Gastrocnemius medialis (tissue), 4 donors: ENCODE results near the gene C3orf70. TPM values are rescaled to one million over a fixed set of nuclear protein-coding genes. Genes with fewer than 3 reads are reported as not detected.

Experiments used
- ATAC-seq, 2 donors: fragments of 150-250 bp; one replicate each; pipeline ENCODE4 v1.9.1; 2016
- DNase-seq, 2 donors: peaks; one replicate each; pipeline ENCODE4 v3.0.0-alpha.2; 2019
- H3K27ac ChIP-seq, 4 donors: fragments of 200-600 bp; sonication (generic); 1 replicate in 1 of 4; 2 replicates in 3 of 4; pipeline ENCODE4 v1.5.1; 2016 to 2018; ENCODE audit warnings: mild to moderate bottlenecking in 2 of 4, moderate library complexity in 1 of 4
- H3K27me3 ChIP-seq, 3 donors: fragments of 200-600 bp; sonication (generic) in 2 of 3; 1 replicate in 1 of 3; 2 replicates in 2 of 3; pipeline versions ENCODE4 v1.5.1 to v1.6.0; 2016 to 2019; ENCODE audit warnings: mild to moderate bottlenecking in 1 of 3, moderate library complexity in 1 of 3
- H3K36me3 ChIP-seq, 2 donors: fragments of 200-600 bp; sonication (generic) in 1 of 2; one replicate each; pipeline ENCODE4 v1.5.1; 2017 to 2018
- H3K4me1 ChIP-seq, 2 donors: fragments of 200-600 bp; sonication (generic) in 1 of 2; one replicate each; pipeline ENCODE4 v1.5.1; 2016 to 2017; ENCODE audit warnings: mild to moderate bottlenecking in 2 of 2
- H3K4me3 ChIP-seq, 4 donors: fragments of 200-600 bp; sonication (generic) in 3 of 4; 1 replicate in 1 of 4; 2 replicates in 3 of 4; pipeline ENCODE4 v1.5.1; 2016 to 2019; ENCODE audit warnings: mild to moderate bottlenecking in 2 of 4
- H3K9me3 ChIP-seq, 3 donors: fragments of 200-600 bp; sonication (generic) in 2 of 3; 1 replicate in 1 of 3; 2 replicates in 2 of 3; pipeline ENCODE4 v1.5.1; 2016 to 2019
- POLR2A ChIP-seq, 2 donors: fragments of 450-650 bp; IDR thresholded peaks; one replicate each; pipeline ENCODE4 v1.6.1; 2017; ENCODE audit warnings: antibody characterized with exemption in 2 of 2, mild to moderate bottlenecking in 2 of 2, moderate library complexity in 2 of 2
- in situ Hi-C, 4 donors: fragments of 200-750 bp; cut with MboI; loops; one replicate each; pipeline versions ENCODE4 v1.15.0 to v1.8.0; 2017; ENCODE audit warnings: low sequenced_read_pairs in 4 of 4
- intact Hi-C: fragments of 100-400 bp; cut with DNase I; formaldehyde crosslinking; loops from one replicate; pipeline ENCODE4 v1.15.1; 2023; ENCODE audit warnings: low total_unique reads
- total RNA-seq, 4 donors: library from RNA; depleted of rRNA; stranded (reverse); fragments of >200 nt; gene quantifications; one replicate each; pipeline versions ENCODE4 v1.1.0 to v1.2.3, GENCODE V29; 2016
- TF ChIP-seq, protein P1 (sequence below), 5 experiments: fragments of 450-650 bp in 3 of 5; fragments of 200-600 bp in 2 of 5; sonication (generic) in 2 of 5; IDR thresholded peaks in 4 of 5; conservative IDR thresholded peaks in 1 of 5; 1 replicate in 4 of 5; 2 replicates in 1 of 5; pipeline ENCODE4 v1.5.1; 2016 to 2019; ENCODE audit warnings: antibody characterized with exemption in 5 of 5, mild to moderate bottlenecking in 3 of 5, moderate library complexity in 3 of 5

Gene C3orf70
- total RNA-seq, 4 donors from 2014 or later: 0.42 to 1.1 (median 0.59) TPM

DNA sequence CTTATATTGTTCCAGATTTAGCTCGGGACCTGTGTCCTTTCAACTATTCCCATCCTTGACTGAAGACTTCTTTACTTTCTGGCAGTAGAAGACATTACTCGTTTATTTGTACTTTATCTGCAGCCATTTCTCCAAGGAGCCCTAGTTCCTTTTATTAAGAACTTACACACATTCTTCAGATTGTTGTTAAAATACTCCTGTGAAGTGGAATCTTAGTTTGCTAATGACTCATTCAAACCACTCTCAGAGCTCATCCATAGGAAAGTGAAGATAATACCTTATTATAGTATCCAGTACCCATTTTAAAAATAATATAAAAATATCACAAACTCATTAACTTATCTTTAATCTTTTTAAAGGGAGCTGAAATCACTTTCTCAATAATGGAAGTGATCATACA lies 63.5 kb downstream of the C3orf70 start:
- TF ChIP-seq, protein P1, sequence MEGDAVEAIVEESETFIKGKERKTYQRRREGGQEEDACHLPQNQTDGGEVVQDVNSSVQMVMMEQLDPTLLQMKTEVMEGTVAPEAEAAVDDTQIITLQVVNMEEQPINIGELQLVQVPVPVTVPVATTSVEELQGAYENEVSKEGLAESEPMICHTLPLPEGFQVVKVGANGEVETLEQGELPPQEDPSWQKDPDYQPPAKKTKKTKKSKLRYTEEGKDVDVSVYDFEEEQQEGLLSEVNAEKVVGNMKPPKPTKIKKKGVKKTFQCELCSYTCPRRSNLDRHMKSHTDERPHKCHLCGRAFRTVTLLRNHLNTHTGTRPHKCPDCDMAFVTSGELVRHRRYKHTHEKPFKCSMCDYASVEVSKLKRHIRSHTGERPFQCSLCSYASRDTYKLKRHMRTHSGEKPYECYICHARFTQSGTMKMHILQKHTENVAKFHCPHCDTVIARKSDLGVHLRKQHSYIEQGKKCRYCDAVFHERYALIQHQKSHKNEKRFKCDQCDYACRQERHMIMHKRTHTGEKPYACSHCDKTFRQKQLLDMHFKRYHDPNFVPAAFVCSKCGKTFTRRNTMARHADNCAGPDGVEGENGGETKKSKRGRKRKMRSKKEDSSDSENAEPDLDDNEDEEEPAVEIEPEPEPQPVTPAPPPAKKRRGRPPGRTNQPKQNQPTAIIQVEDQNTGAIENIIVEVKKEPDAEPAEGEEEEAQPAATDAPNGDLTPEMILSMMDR (IDR thresholded peaks at IDR 0.05 in 4 of 5, conservative IDR thresholded peaks at IDR 0.05 in 1 of 5): no peak
- Histone ChIP-seq H3K4me1 (no peaks in the 10 kb centered on the region), H3K27ac (no peak overlapping the region), H3K4me3 (no peak overlapping the region), H3K27me3 (no peaks in the 10 kb centered on the region), H3K36me3 (no peaks in the 10 kb centered on the region), H3K9me3 (no peaks in the 10 kb centered on the region)
- no peak for ATAC-seq
- in situ Hi-C loops (no loop called here), intact Hi-C loops (no loop called here)
- no peak for DNase-seq

DNA sequence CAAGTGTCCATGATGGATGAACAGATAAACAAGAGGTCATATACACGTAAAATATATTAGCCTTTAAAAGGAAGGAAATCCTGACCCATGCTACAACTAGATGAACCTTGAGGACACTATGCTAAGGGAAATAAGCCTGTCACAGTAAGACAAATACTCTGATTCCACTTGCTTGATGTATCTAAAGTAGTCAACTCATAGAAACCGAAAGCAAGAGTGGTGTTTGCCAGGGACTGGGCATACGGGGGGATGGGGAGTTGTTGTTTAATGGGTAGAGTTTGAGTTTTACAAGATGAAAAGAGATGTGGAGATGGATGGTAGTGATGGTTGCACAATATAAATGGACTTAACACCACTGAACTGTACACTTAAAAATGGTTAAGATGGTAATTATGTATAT lies 65.4 kb downstream of the C3orf70 start:
- Histone ChIP-seq H3K4me3 (no peak overlapping the region), H3K27ac (no peak overlapping the region), H3K9me3 (no peaks in the 10 kb centered on the region), H3K36me3 (no peaks in the 10 kb centered on the region), H3K4me1 (no peaks in the 10 kb centered on the region), H3K27me3 (no peaks in the 10 kb centered on the region)
- TF ChIP-seq POLR2A (IDR thresholded peaks at IDR 0.05): no peak
- TF ChIP-seq, protein P1 (IDR thresholded peaks at IDR 0.05 in 4 of 5, conservative IDR thresholded peaks at IDR 0.05 in 1 of 5): no peak
- DNase-seq (no peak), ATAC-seq (no peak)
- in situ Hi-C loops (no loop called here), intact Hi-C loops (no loop called here)

DNA sequence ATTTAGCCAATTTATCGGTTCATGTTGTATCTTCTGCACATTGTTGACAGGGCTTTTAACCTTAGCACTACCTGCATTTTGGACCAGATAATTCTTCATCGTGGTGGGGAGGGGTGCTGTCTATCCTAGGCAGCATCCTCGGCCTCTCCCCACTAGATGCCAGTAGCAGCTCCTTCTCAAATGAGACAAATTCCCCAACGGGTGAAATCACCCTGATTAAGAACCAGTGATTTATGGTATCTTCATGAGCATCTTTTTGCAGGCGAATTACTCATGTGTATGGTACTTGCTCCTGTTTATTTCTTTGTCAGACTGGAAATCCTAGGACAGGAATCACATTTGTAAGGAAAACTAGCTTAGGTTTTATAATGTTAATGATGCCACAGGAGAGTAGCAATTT lies 68.0 kb downstream of the C3orf70 start:
- Histone ChIP-seq H3K36me3 (no peaks in the 10 kb centered on the region), H3K4me1 (no peaks in the 10 kb centered on the region), H3K9me3 (no peaks in the 10 kb centered on the region), H3K27me3 (no peaks in the 10 kb centered on the region), H3K4me3 (no peak overlapping the region), H3K27ac (no peak overlapping the region)
- in situ Hi-C loops (no loop called here), intact Hi-C loops (no loop called here)
- TF ChIP-seq POLR2A (IDR thresholded peaks at IDR 0.05): no peak
- TF ChIP-seq, protein P1 (IDR thresholded peaks at IDR 0.05 in 4 of 5, conservative IDR thresholded peaks at IDR 0.05 in 1 of 5): no peak
- no peak for ATAC-seq
- DNase-seq: no peak

DNA sequence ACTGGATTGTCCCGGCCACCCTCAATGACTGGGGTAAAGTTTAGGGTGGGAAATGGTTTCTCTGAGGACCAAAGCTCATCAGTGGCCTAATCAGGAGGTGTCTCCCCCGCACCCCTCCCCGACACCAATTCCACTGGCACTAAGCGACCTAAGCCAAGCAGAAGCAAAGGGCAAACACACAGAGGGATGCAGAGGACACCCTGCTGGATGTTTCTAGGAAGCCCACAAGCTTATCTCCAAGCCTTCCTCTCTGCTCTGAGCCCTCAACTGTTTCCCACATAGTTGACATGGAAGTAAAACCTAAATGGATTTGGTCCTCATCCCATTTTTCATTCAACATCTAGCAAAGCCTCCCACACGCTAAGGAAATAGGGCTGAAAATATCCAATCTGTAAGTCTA lies 68.5 kb downstream of the C3orf70 start:
- DNase-seq: no peak
- no peaks in the 10 kb centered on the region for H3K27me3 ChIP-seq
- TF ChIP-seq, protein P1 (IDR thresholded peaks at IDR 0.05 in 4 of 5, conservative IDR thresholded peaks at IDR 0.05 in 1 of 5): no peak
- no peak for TF ChIP-seq POLR2A (IDR thresholded peaks at IDR 0.05)
- intact Hi-C loops (no loop called here), in situ Hi-C loops (no loop called here)
- H3K4me1 ChIP-seq: no peaks in the 10 kb centered on the region
- H3K4me3 ChIP-seq: no peak overlapping the region
- ATAC-seq: no peak
- no peak overlapping the region for H3K27ac ChIP-seq
- no peaks in the 10 kb centered on the region for H3K9me3 ChIP-seq
- H3K36me3 ChIP-seq: no peaks in the 10 kb centered on the region

DNA sequence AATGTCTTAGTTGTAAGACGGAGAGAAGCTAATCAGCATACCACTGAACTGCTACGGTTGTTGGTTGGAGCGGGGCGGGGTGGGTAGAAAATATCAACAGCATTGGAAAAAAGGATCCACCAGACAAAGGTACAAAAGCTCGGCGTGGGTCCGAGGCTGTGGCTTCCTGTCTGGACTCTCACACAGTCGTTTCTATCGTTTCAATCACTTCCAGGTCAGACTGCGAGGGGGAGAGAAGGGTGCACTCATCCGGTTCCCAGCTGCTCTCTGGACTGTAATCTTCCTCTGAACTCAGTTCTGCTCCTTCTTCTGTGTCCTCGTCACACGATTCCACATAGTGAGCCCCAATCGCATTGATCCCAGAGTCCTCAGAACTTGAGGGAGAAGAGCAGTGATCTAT lies 70.0 kb downstream of the C3orf70 start:
- no peaks in the 10 kb centered on the region for H3K36me3 ChIP-seq
- intact Hi-C loops (no loop called here), in situ Hi-C loops (no loop called here)
- ATAC-seq (no peak), DNase-seq (no peak)
- H3K27ac ChIP-seq: no peak overlapping the region
- no peak for TF ChIP-seq POLR2A (IDR thresholded peaks at IDR 0.05)
- TF ChIP-seq, protein P1 (IDR thresholded peaks at IDR 0.05 in 4 of 5, conservative IDR thresholded peaks at IDR 0.05 in 1 of 5): no peak
- H3K27me3 ChIP-seq: no peaks in the 10 kb centered on the region
- H3K4me1 ChIP-seq: no peaks in the 10 kb centered on the region
- H3K4me3 ChIP-seq: no peak overlapping the region
- H3K9me3 ChIP-seq: no peaks in the 10 kb centered on the region
